ENCODE measurements around the gene CTSW.

CTSW gene

DNA sequence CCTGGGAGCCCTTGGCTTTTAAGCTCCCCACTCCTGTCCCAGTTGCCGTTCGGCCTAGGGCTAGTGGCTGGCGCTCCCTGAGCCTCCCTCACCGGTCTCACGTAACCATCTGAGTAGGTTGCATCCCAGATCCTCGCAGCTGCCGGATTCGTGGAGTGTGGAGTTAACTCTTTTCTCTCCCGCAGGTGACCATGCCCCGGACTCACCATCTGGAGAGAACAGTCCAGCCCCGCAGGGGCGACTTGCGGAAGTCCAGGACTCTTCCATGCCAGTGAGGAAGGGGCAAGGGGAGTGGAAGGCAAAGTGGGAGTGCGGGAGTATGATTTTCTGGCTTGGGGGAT lies 18.5 kb upstream of the CTSW start:
- H3K4me1 Mint-ChIP-seq (ENCODE audit: low read depth) = peaks cover 30% of the 10 kb centered on the region
- peak overlapping the region; percentile 95 for H3K4me3 Mint-ChIP-seq
- peak overlapping the region; percentile 99 for H3K27ac Mint-ChIP-seq
- H3K36me3 Mint-ChIP-seq = peaks cover 4% of the 10 kb centered on the region
- H3K9me3 Mint-ChIP-seq (ENCODE audit: low read depth) = no peaks in the 10 kb centered on the region
- H3K27me3 Mint-ChIP-seq = no peaks in the 10 kb centered on the region

- no peaks in the 10 kb centered on the region for H3K9me3 Mint-ChIP-seq (ENCODE audit: low read depth)
- peaks cover 25% of the 10 kb centered on the region for H3K4me1 Mint-ChIP-seq (ENCODE audit: low read depth)
- no peak overlapping the region for H3K27ac Mint-ChIP-seq
- peak overlapping the region; percentile 95 for H3K4me3 Mint-ChIP-seq
- H3K36me3 Mint-ChIP-seq = peaks cover 2% of the 10 kb centered on the region
- no peaks in the 10 kb centered on the region for H3K27me3 Mint-ChIP-seq
Measured at GRCh38 chr11:65861533-65862183, 18.0 kb upstream of the CTSW start.

GRCh38 chr11:65862191-65862735 lies 17.4 kb upstream of the CTSW start:
- no peaks in the 10 kb centered on the region for H3K9me3 Mint-ChIP-seq (ENCODE audit: low read depth)
- peak overlapping the region; percentile 95 for H3K4me3 Mint-ChIP-seq
- H3K27ac Mint-ChIP-seq = peak overlapping the region; percentile 52
- no peaks in the 10 kb centered on the region for H3K36me3 Mint-ChIP-seq
- H3K4me1 Mint-ChIP-seq (ENCODE audit: low read depth) = peaks cover 25% of the 10 kb centered on the region
- H3K27me3 Mint-ChIP-seq = no peaks in the 10 kb centered on the region

DNA sequence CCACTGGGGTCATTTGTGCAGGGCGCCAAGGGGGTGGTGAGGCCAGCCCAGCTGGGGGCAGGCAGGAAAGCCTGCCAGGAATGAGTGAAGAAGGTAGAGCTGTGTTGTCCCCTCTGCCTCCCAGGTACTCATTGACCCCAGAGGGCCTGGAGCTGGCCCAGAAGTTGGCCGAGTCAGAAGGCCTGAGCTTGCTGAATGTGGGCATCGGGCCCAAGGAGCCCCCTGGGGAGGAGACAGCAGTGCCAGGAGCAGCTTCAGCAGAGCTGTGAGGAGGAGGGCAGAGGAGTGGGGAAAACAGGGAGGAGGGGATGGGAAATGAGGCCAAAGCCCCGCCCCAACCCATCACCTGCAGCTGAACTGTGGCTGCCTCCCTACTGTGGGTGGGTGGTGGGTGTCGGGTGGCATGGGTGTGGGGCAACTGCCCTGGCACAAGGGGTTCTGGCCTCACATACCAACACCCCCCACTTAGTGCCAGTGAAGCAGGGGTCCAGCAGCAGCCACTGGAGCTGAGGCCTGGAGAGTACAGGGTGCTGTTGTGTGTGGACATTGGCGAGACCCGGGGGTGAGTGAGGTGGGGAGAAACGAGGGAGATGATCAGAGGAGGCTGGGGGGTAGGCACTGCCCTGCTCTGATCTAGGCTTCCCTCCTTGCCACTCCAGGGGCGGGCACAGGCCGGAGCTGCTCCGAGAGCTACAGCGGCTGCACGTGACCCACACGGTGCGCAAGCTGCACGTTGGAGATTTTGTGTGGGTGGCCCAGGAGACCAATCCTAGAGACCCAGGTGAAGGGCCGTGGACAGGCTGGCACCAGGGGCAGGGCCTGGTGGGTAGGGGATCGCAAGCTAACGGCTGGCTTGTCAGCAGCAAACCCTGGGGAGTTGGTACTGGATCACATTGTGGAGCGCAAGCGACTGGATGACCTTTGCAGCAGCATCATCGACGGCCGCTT lies 16.4 kb upstream of the CTSW start:
- peaks cover 29% of the 10 kb centered on the region for H3K4me1 Mint-ChIP-seq (ENCODE audit: low read depth)
- no peaks in the 10 kb centered on the region for H3K36me3 Mint-ChIP-seq
- no peak overlapping the region for H3K27ac Mint-ChIP-seq
- no peaks in the 10 kb centered on the region for H3K9me3 Mint-ChIP-seq (ENCODE audit: low read depth)
- H3K4me3 Mint-ChIP-seq = peak overlapping the region; percentile 20
- no peaks in the 10 kb centered on the region for H3K27me3 Mint-ChIP-seq

GRCh38 chr11:65863889-65864705 lies 15.5 kb upstream of the CTSW start:
- no peak overlapping the region for H3K4me3 Mint-ChIP-seq
- H3K27ac Mint-ChIP-seq = no peak overlapping the region
- no peaks in the 10 kb centered on the region for H3K9me3 Mint-ChIP-seq (ENCODE audit: low read depth)
- H3K27me3 Mint-ChIP-seq = no peaks in the 10 kb centered on the region
- H3K36me3 Mint-ChIP-seq = no peaks in the 10 kb centered on the region
- peaks cover 22% of the 10 kb centered on the region for H3K4me1 Mint-ChIP-seq (ENCODE audit: low read depth)

GRCh38 chr11:65864706-65865471 lies 14.7 kb upstream of the CTSW start:
- peaks cover 22% of the 10 kb centered on the region for H3K4me1 Mint-ChIP-seq (ENCODE audit: low read depth)
- no peaks in the 10 kb centered on the region for H3K9me3 Mint-ChIP-seq (ENCODE audit: low read depth)
- H3K27me3 Mint-ChIP-seq = no peaks in the 10 kb centered on the region
- H3K27ac Mint-ChIP-seq = no peak overlapping the region
- H3K36me3 Mint-ChIP-seq = no peaks in the 10 kb centered on the region
- no peak overlapping the region for H3K4me3 Mint-ChIP-seq

GRCh38 chr11:65865550-65866172 lies 14.0 kb upstream of the CTSW start:
- no peaks in the 10 kb centered on the region for H3K36me3 Mint-ChIP-seq
- H3K4me3 Mint-ChIP-seq = no peak overlapping the region
- no peaks in the 10 kb centered on the region for H3K27me3 Mint-ChIP-seq
- no peaks in the 10 kb centered on the region for H3K9me3 Mint-ChIP-seq (ENCODE audit: low read depth)
- H3K27ac Mint-ChIP-seq = no peak overlapping the region
- peaks cover 22% of the 10 kb centered on the region for H3K4me1 Mint-ChIP-seq (ENCODE audit: low read depth)

DNA sequence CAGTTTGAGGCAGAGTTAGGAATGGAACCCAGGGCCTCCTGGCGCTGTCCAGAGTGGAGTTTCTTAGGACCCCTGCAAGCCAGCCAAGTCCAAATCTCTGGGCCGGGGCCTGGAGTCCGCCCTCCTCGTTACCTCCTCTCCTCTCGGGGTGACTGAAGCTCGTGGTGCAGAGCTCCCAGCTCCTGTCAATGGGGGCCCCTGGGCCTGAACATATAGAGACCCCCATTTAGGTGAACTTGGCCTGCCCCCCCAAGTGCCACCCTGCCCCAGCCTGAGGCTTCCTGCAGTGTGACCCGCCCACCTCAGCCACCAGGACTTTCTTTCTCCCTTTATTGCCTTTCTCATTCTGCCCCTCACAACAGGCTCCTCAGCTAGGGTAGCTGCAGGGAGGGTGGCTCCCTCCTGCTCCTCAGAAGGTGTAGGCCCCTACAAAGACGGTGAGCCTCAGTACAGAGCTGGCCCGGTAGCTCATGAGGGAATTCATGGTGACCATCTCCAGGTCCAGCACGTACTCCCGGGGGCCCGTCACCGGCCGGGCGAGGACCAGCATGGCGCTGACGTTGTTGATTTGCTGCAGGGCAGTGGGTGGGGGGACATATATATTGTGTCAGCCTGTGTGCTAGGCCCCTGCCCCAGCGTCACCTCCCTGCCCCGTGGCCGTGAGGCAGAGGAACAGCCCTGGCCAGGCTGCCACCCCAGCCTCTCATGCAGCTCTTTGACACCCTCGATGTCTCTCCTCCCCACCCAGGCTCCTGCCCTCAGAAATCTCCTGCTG lies 12.9 kb upstream of the CTSW start:
- no peak overlapping the region for H3K27ac Mint-ChIP-seq
- H3K4me3 Mint-ChIP-seq = no peak overlapping the region

GRCh38 chr11:65867284-65868071 lies 12.2 kb upstream of the CTSW start:
- Mint-ChIP-seq H3K4me3 (no peak overlapping the region), H3K27ac (no peak overlapping the region), H3K27me3 (no peaks in the 10 kb centered on the region), H3K4me1 (ENCODE audit: low read depth) (peaks cover 23% of the 10 kb centered on the region), H3K9me3 (ENCODE audit: low read depth) (no peaks in the 10 kb centered on the region), H3K36me3 (no peaks in the 10 kb centered on the region)

More for the DNA sequence above, 12.9 kb upstream of the CTSW start:
- peaks cover 24% of the 10 kb centered on the region for H3K4me1 Mint-ChIP-seq (ENCODE audit: low read depth)
- no peaks in the 10 kb centered on the region for H3K27me3 Mint-ChIP-seq
- H3K9me3 Mint-ChIP-seq (ENCODE audit: low read depth) = no peaks in the 10 kb centered on the region
- H3K36me3 Mint-ChIP-seq = no peaks in the 10 kb centered on the region

GRCh38 chr11:65868076-65868667 lies 11.5 kb upstream of the CTSW start:
- no peaks in the 10 kb centered on the region for H3K36me3 Mint-ChIP-seq
- no peak overlapping the region for H3K4me3 Mint-ChIP-seq
- H3K27me3 Mint-ChIP-seq = no peaks in the 10 kb centered on the region
- no peak overlapping the region for H3K27ac Mint-ChIP-seq
- no peaks in the 10 kb centered on the region for H3K9me3 Mint-ChIP-seq (ENCODE audit: low read depth)
- H3K4me1 Mint-ChIP-seq (ENCODE audit: low read depth) = peaks cover 22% of the 10 kb centered on the region

DNA sequence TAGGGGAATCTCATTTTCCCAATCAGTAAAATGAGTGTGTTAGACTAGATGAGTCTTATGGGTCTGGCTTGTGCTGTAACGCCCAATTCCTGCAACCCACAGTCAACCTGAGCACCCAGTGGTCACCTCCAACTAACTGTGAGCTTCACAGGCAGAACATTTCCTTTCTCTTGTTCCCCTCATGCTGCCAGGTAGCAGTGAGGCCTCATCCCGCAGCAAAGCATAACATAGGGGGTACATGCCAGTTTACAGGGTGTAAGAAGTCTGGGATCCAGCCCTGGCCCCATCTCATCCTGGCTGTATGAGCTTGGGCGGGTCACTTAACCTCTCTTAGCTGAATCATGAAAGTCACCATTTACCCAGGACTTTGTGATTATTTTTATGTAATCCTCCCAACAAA lies 10.7 kb upstream of the CTSW start:
- no peaks in the 10 kb centered on the region for H3K27me3 Mint-ChIP-seq
- peaks cover 30% of the 10 kb centered on the region for H3K4me1 Mint-ChIP-seq (ENCODE audit: low read depth)
- no peak overlapping the region for H3K4me3 Mint-ChIP-seq
- no peak overlapping the region for H3K27ac Mint-ChIP-seq
- no peaks in the 10 kb centered on the region for H3K9me3 Mint-ChIP-seq (ENCODE audit: low read depth)
- H3K36me3 Mint-ChIP-seq = no peaks in the 10 kb centered on the region

GRCh38 chr11:65869643-65870306 lies 9.9 kb upstream of the CTSW start:
- no peak overlapping the region for H3K27ac Mint-ChIP-seq
- H3K4me1 Mint-ChIP-seq (ENCODE audit: low read depth) = peaks cover 31% of the 10 kb centered on the region
- H3K4me3 Mint-ChIP-seq = no peak overlapping the region
- no peaks in the 10 kb centered on the region for H3K27me3 Mint-ChIP-seq
- no peaks in the 10 kb centered on the region for H3K9me3 Mint-ChIP-seq (ENCODE audit: low read depth)
- H3K36me3 Mint-ChIP-seq = no peaks in the 10 kb centered on the region

Data from activated naive CD8-positive, alpha-beta T cell (primary cell).